HL-60 (cell line): ENCODE data around the gene ITFG1.

Source experiments
- CTCF ChIP-seq: IDR thresholded peaks from one replicate; pipeline ENCODE4 v1.5.1; 2011; ENCODE audit warnings: low read length, control low read depth, inconsistent platforms; ENCODE audit not compliant: insufficient read depth
- GABPA ChIP-seq: IDR thresholded peaks from 2 replicates; pipeline ENCODE4 v1.6.1; 2012; ENCODE audit warnings: low read depth
- POLR2AphosphoS5 ChIP-seq: IDR thresholded peaks from 2 replicates; pipeline ENCODE4 v1.6.1; 2012; ENCODE audit warnings: low read depth
- REST ChIP-seq: IDR thresholded peaks from 2 replicates; pipeline ENCODE4 v1.6.1; 2012; ENCODE audit warnings: low read depth; ENCODE audit not compliant: insufficient replicate concordance

- no peak for TF ChIP-seq CTCF
- no peak for TF ChIP-seq REST
- no peak for TF ChIP-seq POLR2AphosphoS5
- TF ChIP-seq GABPA: no peak
These were observed 148.9 kb downstream of the ITFG1 start for GRCh38 chr16:47311738-47312505.
